Measurements from ENCODE around the gene IFNL3. TPM values are rescaled to one million over a fixed set of nuclear protein-coding genes. Genes with fewer than 3 reads are reported as not detected.
A peak's percentile ranks its signal among the peaks of the same experiment; 100 is the strongest.

IFNL3 gene
- total RNA-seq, 1 experiment from 2014 or later = not detected

- DNase-seq (ENCODE audit: low spot score) = no peak
- Histone ChIP-seq H3K36me3 (ENCODE audit: insufficient read depth, low read length, poor library complexity, severe bottlenecking) (no peaks in the 10 kb centered on the region), H3K4me1 (ENCODE audit: insufficient read depth, low read length, poor library complexity, severe bottlenecking) (no peaks in the 10 kb centered on the region), H3K4me3 (ENCODE audit: low read depth, low read length, poor library complexity, severe bottlenecking) (no peak overlapping the region), H3K9me3 (ENCODE audit: low read depth, low read length, poor library complexity, severe bottlenecking) (no peaks in the 10 kb centered on the region), H3K27me3 (replicated peaks; ENCODE audit: insufficient read depth, low read depth, low read length, poor library complexity) (peaks cover 56% of the 10 kb centered on the region), H3K27ac (ENCODE audit: low read depth, low read length, poor library complexity, severe bottlenecking) (no peak overlapping the region)
- TF ChIP-seq EZH2 (IDR thresholded peaks at IDR 0.05; ENCODE audit: borderline replicate concordance, low read depth, low read length, poor library complexity, severe bottlenecking) (no peak), CTCF (conservative IDR thresholded peaks at IDR 0.05; ENCODE audit: low read depth, low read length) (no peak)
- BruUV-seq (replicated peaks) = no TSS peak
- ChIA-PET CTCF (no interaction called here), POLR2A (ENCODE audit: low non-redundant PET) (no interaction called here)
- intact Hi-C loops (cut with micrococcal nuclease; ENCODE audit: unreplicated experiment) = no loop called here
These were observed 45.8 kb downstream of the IFNL3 start for GRCh38 chr19:39199025-39199424.

GRCh38 chr19:39197808-39198207, 47.0 kb downstream of the IFNL3 start:
- TF ChIP-seq EZH2 (IDR thresholded peaks at IDR 0.05; ENCODE audit: borderline replicate concordance, low read depth, low read length, poor library complexity, severe bottlenecking) (no peak), CTCF (conservative IDR thresholded peaks at IDR 0.05; ENCODE audit: low read depth, low read length) (0 out of 2 replicates have a peak, but pooled peaks have one; percentile 12)
- no peak for DNase-seq (ENCODE audit: low spot score)
- Histone ChIP-seq H3K27me3 (replicated peaks; ENCODE audit: insufficient read depth, low read depth, low read length, poor library complexity) (peaks cover 44% of the 10 kb centered on the region), H3K36me3 (ENCODE audit: insufficient read depth, low read length, poor library complexity, severe bottlenecking) (no peaks in the 10 kb centered on the region), H3K27ac (ENCODE audit: low read depth, low read length, poor library complexity, severe bottlenecking) (no peak overlapping the region), H3K4me1 (ENCODE audit: insufficient read depth, low read length, poor library complexity, severe bottlenecking) (no peaks in the 10 kb centered on the region), H3K4me3 (ENCODE audit: low read depth, low read length, poor library complexity, severe bottlenecking) (no peak overlapping the region), H3K9me3 (ENCODE audit: low read depth, low read length, poor library complexity, severe bottlenecking) (no peaks in the 10 kb centered on the region)
- no TSS peak for BruUV-seq (replicated peaks)
- CTCF ChIA-PET = no interaction called here
- POLR2A ChIA-PET (ENCODE audit: low non-redundant PET) = no interaction called here
- intact Hi-C loops (cut with micrococcal nuclease; ENCODE audit: unreplicated experiment) = no loop called here

- H3K27me3 ChIP-seq (replicated peaks; ENCODE audit: insufficient read depth, low read depth, low read length, poor library complexity) = peaks cover 40% of the 10 kb centered on the region
- TF ChIP-seq CTCF (conservative IDR thresholded peaks at IDR 0.05; ENCODE audit: low read depth, low read length) (no peak), EZH2 (IDR thresholded peaks at IDR 0.05; ENCODE audit: borderline replicate concordance, low read depth, low read length, poor library complexity, severe bottlenecking) (no peak)
- no peak for DNase-seq (ENCODE audit: low spot score)
- H3K4me3 ChIP-seq (ENCODE audit: low read depth, low read length, poor library complexity, severe bottlenecking) = no peak within 1 kb of the TSS
- H3K27ac ChIP-seq (ENCODE audit: low read depth, low read length, poor library complexity, severe bottlenecking) = no peak within 1 kb of the TSS
- POLR2A ChIA-PET (ENCODE audit: low non-redundant PET) = no interaction called here
- no peaks in the 10 kb centered on the region for H3K9me3 ChIP-seq (ENCODE audit: low read depth, low read length, poor library complexity, severe bottlenecking)
- no peaks in the 10 kb centered on the region for H3K4me1 ChIP-seq (ENCODE audit: insufficient read depth, low read length, poor library complexity, severe bottlenecking)
- CTCF ChIA-PET = no interaction called here
- no TSS peak for BruUV-seq (replicated peaks)
- intact Hi-C loops (cut with micrococcal nuclease; ENCODE audit: unreplicated experiment) = no loop called here
- H3K36me3 ChIP-seq (ENCODE audit: insufficient read depth, low read length, poor library complexity, severe bottlenecking) = no peaks in the 10 kb centered on the region
These were observed 47.8 kb downstream of the IFNL3 start, which contains the start of gene NCCRP1 for GRCh38 chr19:39196860-39197562. Gene NCCRP1 (plus strand): TSS chr19:39196964. CDS start chr19:39196983, 19 bp downstream.
